Stimulated activated CD4-positive, alpha-beta T cell treated with anti-CD3 and anti-CD28 coated beads, TNF-alpha, amount 100 ng/mL, for 1 hour (primary cell): ENCODE measurements around the gene PYY.
"Not testable (repeated sequence)": the region's sequence is repeated elsewhere in the genome, so short reads cannot be mapped to it uniquely, and the experiment has no call there.

Experiments used
- DNase-seq, 3 donors: peaks; one replicate each; pipeline ENCODE4 v3.0.0-alpha.2; 2020; ENCODE audit warnings: low read depth in 3 of 3, low spot score in 1 of 3

The PYY gene

GRCh38 chr17:43946781-43947180, 7.0 kb downstream of the PYY start:
- no peak for DNase-seq

GRCh38 chr17:43945074-43945829, 8.5 kb downstream of the PYY start:
- no peak for DNase-seq

GRCh38 chr17:43942051-43942685, 11.6 kb downstream of the PYY start, which contains the start of gene PPY:
PPY (minus strand) TSS chr17:43942476; CDS start chr17:43941654, 822 bp downstream.
- DNase-seq, result no peak

- DNase-seq, result no peak
Observed at GRCh38 chr17:43940630-43941029, 13.1 kb downstream of the PYY start.

GRCh38 chr17:43939886-43940285, 13.9 kb downstream of the PYY start:
- no peak for DNase-seq

GRCh38 chr17:43939452-43939851, 14.3 kb downstream of the PYY start:
- not testable (repeated sequence) for DNase-seq

- no peak for DNase-seq
Observed at GRCh38 chr17:43938838-43939182, 14.9 kb downstream of the PYY start.

- DNase-seq, result no peak
Observed at GRCh38 chr17:43936434-43936833, 17.3 kb downstream of the PYY start.

- no peak for DNase-seq
Observed at GRCh38 chr17:43935926-43936261, 17.8 kb downstream of the PYY start.

- no peak for DNase-seq
Observed at GRCh38 chr17:43935204-43935925, 18.4 kb downstream of the PYY start.

GRCh38 chr17:43932923-43933322, 20.8 kb downstream of the PYY start:
- DNase-seq, result no peak

- DNase-seq, result no peak
Observed at GRCh38 chr17:43932357-43932756, 21.4 kb downstream of the PYY start.

GRCh38 chr17:43931062-43931571, 22.6 kb downstream of the PYY start:
- no peak for DNase-seq

GRCh38 chr17:43928609-43929008, 25.1 kb downstream of the PYY start:
- no peak for DNase-seq

- not testable (repeated sequence) for DNase-seq
Observed at GRCh38 chr17:43927929-43928328, 25.8 kb downstream of the PYY start.

GRCh38 chr17:43927060-43927864, 26.5 kb downstream of the PYY start:
- no peak for DNase-seq

GRCh38 chr17:43924558-43924957, 29.2 kb downstream of the PYY start:
- no peak for DNase-seq

- no peak for DNase-seq
Observed at GRCh38 chr17:43920500-43921095, 33.1 kb downstream of the PYY start.

GRCh38 chr17:43918026-43918389, 35.7 kb downstream of the PYY start:
- DNase-seq, result no peak

GRCh38 chr17:43917348-43918025, 36.3 kb downstream of the PYY start:
- peak in 1 of 3 donors; percentile 21 for DNase-seq
